AML-193 (cell line): ENCODE data around the gene DUS2.
"Not testable (repeated sequence)": the region's sequence is repeated elsewhere in the genome, so short reads cannot be mapped to it uniquely, and the experiment has no call there.

Experiments
- DNase-seq, 2 experiments: peaks; one replicate each; lab custom pipeline; 2025; lab: John Stamatoyannopoulos, UW

The DUS2 gene

GRCh38 chr16:68091380-68092261 lies 68.5 kb downstream of the DUS2 start:
- DNase-seq = peak; percentile 11 to 22

GRCh38 chr16:68092275-68092674 lies 69.2 kb downstream of the DUS2 start:
- DNase-seq = not testable (repeated sequence)

- peak; percentile 10 to 28 for DNase-seq
Measured at GRCh38 chr16:68093816-68094613, 70.9 kb downstream of the DUS2 start.

GRCh38 chr16:68094614-68094934 lies 71.5 kb downstream of the DUS2 start:
- DNase-seq = no peak

- DNase-seq = no peak
Measured at GRCh38 chr16:68096491-68096890, 73.4 kb downstream of the DUS2 start.

GRCh38 chr16:68097088-68097487 lies 74.0 kb downstream of the DUS2 start:
- no peak for DNase-seq

GRCh38 chr16:68097895-68098294 lies 74.8 kb downstream of the DUS2 start:
- no peak for DNase-seq

- DNase-seq = no peak
Measured at GRCh38 chr16:68100488-68100887, 77.4 kb downstream of the DUS2 start.

- DNase-seq = no peak
Measured at GRCh38 chr16:68105611-68106010, 82.5 kb downstream of the DUS2 start.

GRCh38 chr16:68107230-68107928 lies 84.3 kb downstream of the DUS2 start:
- DNase-seq = not testable (repeated sequence)

GRCh38 chr16:68109156-68109555 lies 86.1 kb downstream of the DUS2 start:
- DNase-seq = not testable (repeated sequence)

- not testable (repeated sequence) for DNase-seq
Measured at GRCh38 chr16:68110611-68111010, 87.5 kb downstream of the DUS2 start.

- DNase-seq = no peak
Measured at GRCh38 chr16:68111379-68111778, 88.3 kb downstream of the DUS2 start.

GRCh38 chr16:68113059-68113761 lies 90.1 kb downstream of the DUS2 start:
- peak; percentile 11 to 22 for DNase-seq

GRCh38 chr16:68113765-68114240 lies 90.7 kb downstream of the DUS2 start:
- no peak for DNase-seq

GRCh38 chr16:68114939-68115338 lies 91.9 kb downstream of the DUS2 start:
- not testable (repeated sequence) for DNase-seq

GRCh38 chr16:68115851-68116250 lies 92.8 kb downstream of the DUS2 start:
- DNase-seq = no peak

- peak; percentile 46 to 50 for DNase-seq
Measured at GRCh38 chr16:68116256-68116867, 93.3 kb downstream of the DUS2 start.

- no peak for DNase-seq
Measured at GRCh38 chr16:68117884-68118283, 94.8 kb downstream of the DUS2 start.

GRCh38 chr16:68118954-68119353 lies 95.9 kb downstream of the DUS2 start:
- DNase-seq = not testable (repeated sequence)

GRCh38 chr16:68120496-68120895 lies 97.4 kb downstream of the DUS2 start:
- DNase-seq = not testable (repeated sequence)
